Measurements from ENCODE around the gene MAST4. TPM values are rescaled to one million over a fixed set of nuclear protein-coding genes. Genes with fewer than 3 reads are reported as not detected.

The MAST4 gene
- total RNA-seq, 1 donor = 12.7 TPM

DNA sequence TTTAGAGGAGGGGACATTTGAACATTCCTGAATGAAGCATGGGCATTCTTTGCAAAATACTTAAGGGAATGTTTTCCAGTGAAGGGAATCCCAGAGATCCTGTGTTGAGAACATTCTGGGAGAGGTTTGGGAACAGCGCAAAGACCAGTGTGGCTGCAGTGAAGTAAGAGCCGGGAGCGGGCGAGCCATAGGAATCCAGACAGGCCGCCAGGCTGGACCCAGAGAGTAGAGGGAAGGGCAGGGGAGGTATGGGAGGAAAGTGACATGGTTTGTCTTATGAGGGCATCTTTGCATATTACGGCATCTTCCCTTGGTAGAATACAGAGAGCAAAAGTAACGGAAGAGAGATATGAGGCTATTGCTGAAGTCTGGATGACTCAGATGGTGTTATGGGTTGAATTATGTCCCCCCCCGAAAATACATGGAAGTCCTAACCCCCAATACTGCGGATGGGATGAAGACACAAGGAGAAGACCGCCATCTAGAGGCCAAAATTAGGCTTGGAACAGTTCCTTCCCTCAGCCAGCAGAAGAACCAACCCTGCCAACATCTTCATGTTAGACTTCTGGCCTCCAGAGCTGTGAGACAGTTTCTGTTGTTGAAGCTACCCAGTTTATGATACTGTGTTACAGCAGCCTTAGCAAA lies 268.2 kb downstream of the MAST4 start:
- no peak overlapping the region for H3K27ac ChIP-seq (ENCODE audit: low read depth, low read length)
- no peak for DNase-seq (ENCODE audit: insufficient read length, low spot score, missing footprints)
- H3K79me2 ChIP-seq (ENCODE audit: insufficient read depth, low read length) = no peaks in the 10 kb centered on the region
- H3K4me3 ChIP-seq (ENCODE audit: insufficient read depth, low read length) = no peak overlapping the region
- H2AFZ ChIP-seq (ENCODE audit: low read length) = no peak overlapping the region
- TF ChIP-seq, protein P1, sequence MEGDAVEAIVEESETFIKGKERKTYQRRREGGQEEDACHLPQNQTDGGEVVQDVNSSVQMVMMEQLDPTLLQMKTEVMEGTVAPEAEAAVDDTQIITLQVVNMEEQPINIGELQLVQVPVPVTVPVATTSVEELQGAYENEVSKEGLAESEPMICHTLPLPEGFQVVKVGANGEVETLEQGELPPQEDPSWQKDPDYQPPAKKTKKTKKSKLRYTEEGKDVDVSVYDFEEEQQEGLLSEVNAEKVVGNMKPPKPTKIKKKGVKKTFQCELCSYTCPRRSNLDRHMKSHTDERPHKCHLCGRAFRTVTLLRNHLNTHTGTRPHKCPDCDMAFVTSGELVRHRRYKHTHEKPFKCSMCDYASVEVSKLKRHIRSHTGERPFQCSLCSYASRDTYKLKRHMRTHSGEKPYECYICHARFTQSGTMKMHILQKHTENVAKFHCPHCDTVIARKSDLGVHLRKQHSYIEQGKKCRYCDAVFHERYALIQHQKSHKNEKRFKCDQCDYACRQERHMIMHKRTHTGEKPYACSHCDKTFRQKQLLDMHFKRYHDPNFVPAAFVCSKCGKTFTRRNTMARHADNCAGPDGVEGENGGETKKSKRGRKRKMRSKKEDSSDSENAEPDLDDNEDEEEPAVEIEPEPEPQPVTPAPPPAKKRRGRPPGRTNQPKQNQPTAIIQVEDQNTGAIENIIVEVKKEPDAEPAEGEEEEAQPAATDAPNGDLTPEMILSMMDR (IDR thresholded peaks at IDR 0.05; ENCODE audit: extremely low read depth, low read depth, low read length) = peak; percentile 49
- H4K20me1 ChIP-seq (ENCODE audit: insufficient read depth, low read length) = no peaks in the 10 kb centered on the region
- no peaks in the 10 kb centered on the region for H3K4me1 ChIP-seq (ENCODE audit: insufficient read depth, low read length)
- no peak overlapping the region for H3K4me2 ChIP-seq (ENCODE audit: insufficient read depth, low read length)
- H3K36me3 ChIP-seq (ENCODE audit: insufficient read depth, low read length) = no peaks in the 10 kb centered on the region
- no peaks in the 10 kb centered on the region for H3K9me3 ChIP-seq (ENCODE audit: low read depth, low read length)
- peaks cover 11% of the 10 kb centered on the region for H3K27me3 ChIP-seq (ENCODE audit: insufficient read depth, low read length)

DNA sequence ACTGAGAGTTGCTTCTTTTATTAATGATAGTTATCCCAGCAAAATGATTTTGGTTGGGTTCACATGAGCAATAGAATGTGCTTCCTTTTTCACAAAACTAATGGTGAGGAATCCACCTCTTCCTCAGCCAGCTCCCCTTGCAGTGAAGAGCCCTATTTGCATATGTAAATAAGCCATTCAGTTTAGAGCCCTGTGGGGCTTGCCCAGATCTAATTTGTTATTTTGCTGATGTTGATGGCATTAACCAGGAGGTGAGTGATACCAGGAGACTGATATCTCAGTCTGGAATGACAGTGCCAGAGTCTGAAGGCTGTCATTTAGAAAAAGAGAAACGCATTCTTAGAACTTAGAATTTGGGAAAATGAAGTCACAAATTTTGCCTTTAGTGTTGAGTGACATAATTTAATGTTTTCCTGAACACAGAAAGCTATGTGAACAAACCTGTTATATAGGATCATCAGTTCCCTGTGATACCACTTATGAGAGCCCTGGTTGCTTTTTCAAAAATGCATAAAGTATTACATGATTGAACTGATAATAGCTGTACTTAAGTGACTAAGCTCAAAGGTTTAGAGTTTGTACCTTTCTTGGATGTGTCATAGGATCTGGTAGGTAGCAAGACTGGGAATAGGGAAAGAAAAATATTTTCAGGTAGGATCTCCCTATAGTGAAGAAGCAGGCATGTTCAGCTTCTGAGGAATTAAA lies 271.6 kb downstream of the MAST4 start:
- H3K27ac ChIP-seq (ENCODE audit: low read depth, low read length) = no peak overlapping the region
- H4K20me1 ChIP-seq (ENCODE audit: insufficient read depth, low read length) = no peaks in the 10 kb centered on the region
- H3K4me2 ChIP-seq (ENCODE audit: insufficient read depth, low read length) = no peak overlapping the region
- no peaks in the 10 kb centered on the region for H3K4me1 ChIP-seq (ENCODE audit: insufficient read depth, low read length)
- no peaks in the 10 kb centered on the region for H3K79me2 ChIP-seq (ENCODE audit: insufficient read depth, low read length)
- no peaks in the 10 kb centered on the region for H3K36me3 ChIP-seq (ENCODE audit: insufficient read depth, low read length)
- H2AFZ ChIP-seq (ENCODE audit: low read length) = no peak overlapping the region
- H3K4me3 ChIP-seq (ENCODE audit: insufficient read depth, low read length) = no peak overlapping the region
- no peaks in the 10 kb centered on the region for H3K9me3 ChIP-seq (ENCODE audit: low read depth, low read length)
- no peak for DNase-seq (ENCODE audit: insufficient read length, low spot score, missing footprints)
- peaks cover 7% of the 10 kb centered on the region for H3K27me3 ChIP-seq (ENCODE audit: insufficient read depth, low read length)
- TF ChIP-seq, protein P1 (IDR thresholded peaks at IDR 0.05; ENCODE audit: extremely low read depth, low read depth, low read length) = no peak

DNA sequence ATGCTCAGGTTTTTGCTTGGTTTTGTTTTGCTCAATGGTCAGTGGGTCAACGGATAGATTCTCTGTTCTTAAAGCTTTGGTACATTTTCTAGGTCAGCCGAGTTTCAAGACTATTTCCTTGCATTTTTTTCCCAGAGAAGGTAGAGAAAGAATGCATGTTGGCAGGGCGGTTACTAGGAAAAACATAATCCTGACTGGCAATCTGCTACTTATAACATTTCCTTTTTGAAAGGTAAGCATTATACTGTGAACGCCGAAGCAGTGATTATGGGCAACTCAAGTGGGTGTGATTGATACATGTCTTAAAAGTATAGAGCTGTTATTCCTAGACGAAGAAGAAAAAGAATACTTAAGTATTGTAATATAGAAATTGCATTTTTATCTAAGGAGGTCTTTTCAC lies 273.2 kb downstream of the MAST4 start:
- Histone ChIP-seq H3K79me2 (ENCODE audit: insufficient read depth, low read length) (no peaks in the 10 kb centered on the region), H4K20me1 (ENCODE audit: insufficient read depth, low read length) (no peaks in the 10 kb centered on the region), H3K27ac (ENCODE audit: low read depth, low read length) (no peak overlapping the region), H3K9me3 (ENCODE audit: low read depth, low read length) (no peaks in the 10 kb centered on the region), H3K27me3 (ENCODE audit: insufficient read depth, low read length) (peaks cover 3% of the 10 kb centered on the region), H3K4me1 (ENCODE audit: insufficient read depth, low read length) (no peaks in the 10 kb centered on the region), H3K36me3 (ENCODE audit: insufficient read depth, low read length) (no peaks in the 10 kb centered on the region), H3K4me3 (ENCODE audit: insufficient read depth, low read length) (no peak overlapping the region), H2AFZ (ENCODE audit: low read length) (no peak overlapping the region), H3K4me2 (ENCODE audit: insufficient read depth, low read length) (no peak overlapping the region)
- TF ChIP-seq, protein P1 (IDR thresholded peaks at IDR 0.05; ENCODE audit: extremely low read depth, low read depth, low read length) = no peak
- no peak for DNase-seq (ENCODE audit: insufficient read length, low spot score, missing footprints)

DNA sequence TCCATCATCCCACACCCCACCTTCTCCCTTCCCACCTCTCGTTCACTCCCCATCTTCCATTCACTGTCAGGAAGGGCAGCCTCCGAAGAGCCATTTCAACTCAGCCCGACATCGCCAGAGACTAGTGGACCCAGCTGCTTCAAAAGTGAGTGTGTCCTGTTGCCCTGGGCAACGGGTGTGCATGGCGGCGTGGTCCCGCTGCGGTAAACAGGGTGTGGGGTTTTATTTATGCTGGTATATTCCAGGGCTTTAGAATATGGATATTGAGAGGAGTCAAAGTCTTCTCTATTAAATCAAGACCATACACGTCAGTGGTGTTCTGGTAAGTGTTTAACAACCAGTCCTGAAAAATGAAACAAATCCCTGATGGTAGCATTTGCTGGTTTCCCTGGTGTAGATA lies 274.5 kb downstream of the MAST4 start:
- no peaks in the 10 kb centered on the region for H3K79me2 ChIP-seq (ENCODE audit: insufficient read depth, low read length)

More for the DNA sequence above, 274.5 kb downstream of the MAST4 start:
- no peaks in the 10 kb centered on the region for H4K20me1 ChIP-seq (ENCODE audit: insufficient read depth, low read length)
- no peak for DNase-seq (ENCODE audit: insufficient read length, low spot score, missing footprints)
- TF ChIP-seq, protein P1 (IDR thresholded peaks at IDR 0.05; ENCODE audit: extremely low read depth, low read depth, low read length) = no peak
- H3K36me3 ChIP-seq (ENCODE audit: insufficient read depth, low read length) = no peaks in the 10 kb centered on the region
- no peak overlapping the region for H2AFZ ChIP-seq (ENCODE audit: low read length)
- H3K27ac ChIP-seq (ENCODE audit: low read depth, low read length) = no peak overlapping the region
- no peak overlapping the region for H3K4me3 ChIP-seq (ENCODE audit: insufficient read depth, low read length)
- H3K9me3 ChIP-seq (ENCODE audit: low read depth, low read length) = no peaks in the 10 kb centered on the region
- H3K4me1 ChIP-seq (ENCODE audit: insufficient read depth, low read length) = no peaks in the 10 kb centered on the region
- H3K27me3 ChIP-seq (ENCODE audit: insufficient read depth, low read length) = peaks cover 3% of the 10 kb centered on the region
- H3K4me2 ChIP-seq (ENCODE audit: insufficient read depth, low read length) = no peak overlapping the region
